HCT116 (cell line): ENCODE results near the gene RBM20.

Experiments used
- CTCF ChIP-seq, 3 experiments: fragments of 200-600 bp in 1 of 3; sonication (generic) in 1 of 3; IDR thresholded peaks in 2 of 3; conservative IDR thresholded peaks in 1 of 3; 2 replicates each; pipeline ENCODE4 v1.5.1; 2012 to 2017; ENCODE audit warnings: low read depth in 2 of 3, low read length in 2 of 3, antibody characterized with exemption in 1 of 3, borderline replicate concordance in 1 of 3, control low read depth in 1 of 3, mild to moderate bottlenecking in 1 of 3, mixed read lengths in 1 of 3, mixed run types in 1 of 3, moderate library complexity in 1 of 3; ENCODE audit not compliant: insufficient read depth in 1 of 3
- POLR2A ChIP-seq: IDR thresholded peaks from 2 replicates; pipeline ENCODE4 v1.7.0; 2011; ENCODE audit warnings: borderline replicate concordance; ENCODE audit not compliant: insufficient read depth, insufficient read length; ENCODE audit errors: extremely low read depth
- POLR2AphosphoS5 ChIP-seq: IDR thresholded peaks from 2 replicates; pipeline ENCODE4 v1.6.1; 2011; ENCODE audit warnings: mild to moderate bottlenecking, low read depth, low read length, moderate library complexity
- RAD21 ChIP-seq: IDR thresholded peaks from 2 replicates; pipeline ENCODE4 v1.6.1; 2012; ENCODE audit warnings: low read depth, mild to moderate bottlenecking
- ZNF274 ChIP-seq: fragments of 200-500 bp; sonication (Bioruptor generic); IDR thresholded peaks from 2 replicates; pipeline ENCODE4 v1.6.1; 2014; ENCODE audit warnings: mild to moderate bottlenecking, low read depth, low read length, inconsistent platforms
- TF ChIP-seq, protein P1 (sequence below): IDR thresholded peaks from 2 replicates; pipeline ENCODE4 v1.6.1; 2012

GRCh38 chr10:110822712-110823311 lies 178.7 kb downstream of the RBM20 start:
- TF ChIP-seq POLR2A (no peak), CTCF (IDR thresholded peaks at IDR 0.05 in 2 of 3, conservative IDR thresholded peaks at IDR 0.05 in 1 of 3; ENCODE audit: borderline replicate concordance in 1 of 3, insufficient read depth in 1 of 3, low read depth in 2 of 3, low read length in 2 of 3) (no peak), POLR2AphosphoS5 (no peak), ZNF274 (no peak), RAD21 (no peak)
- TF ChIP-seq, protein P1, sequence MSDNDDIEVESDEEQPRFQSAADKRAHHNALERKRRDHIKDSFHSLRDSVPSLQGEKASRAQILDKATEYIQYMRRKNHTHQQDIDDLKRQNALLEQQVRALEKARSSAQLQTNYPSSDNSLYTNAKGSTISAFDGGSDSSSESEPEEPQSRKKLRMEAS, result no peak
